HG03457 (cell line): ENCODE data around the gene PIBF1.

Source experiments
- ATAC-seq: cut with Tn5 transposase; IDR thresholded peaks from one replicate; pipeline ENCODE4 v1.9.1; 2021; ENCODE audit warnings: moderate number of reproducible peaks; ENCODE audit not compliant: unreplicated experiment

The PIBF1 gene

GRCh38 chr13:73058432-73058735 lies 276.5 kb downstream of the PIBF1 start:
- ATAC-seq, result peak; percentile 12

- peak; percentile 97 for ATAC-seq
Observed at GRCh38 chr13:73058736-73059459, 277.0 kb downstream of the PIBF1 start, which contains the start of gene KLF5. KLF5 (plus strand) TSS chr13:73059005; CDS start chr13:73059328, 323 bp downstream.

- peak; percentile 29 for ATAC-seq
Observed at GRCh38 chr13:73059460-73060250, 277.7 kb downstream of the PIBF1 start.

- ATAC-seq, result no peak
Observed at GRCh38 chr13:73060251-73061160, 278.6 kb downstream of the PIBF1 start.

- ATAC-seq, result no peak
Observed at GRCh38 chr13:73061473-73061872, 279.5 kb downstream of the PIBF1 start.

- no peak for ATAC-seq
Observed at GRCh38 chr13:73061876-73062275, 279.9 kb downstream of the PIBF1 start.

- ATAC-seq, result no peak
Observed at GRCh38 chr13:73062468-73062867, 280.5 kb downstream of the PIBF1 start.

- ATAC-seq, result no peak
Observed at GRCh38 chr13:73063166-73063565, 281.2 kb downstream of the PIBF1 start.

GRCh38 chr13:73065036-73065435 lies 283.1 kb downstream of the PIBF1 start:
- no peak for ATAC-seq

GRCh38 chr13:73065665-73066340 lies 283.9 kb downstream of the PIBF1 start:
- no peak for ATAC-seq
